GM18909 (cell line): ENCODE data around the gene FATE1.
A peak's percentile ranks its signal among the peaks of the same experiment; 100 is the strongest.

Experiments used
- ATAC-seq: cut with Tn5 transposase; IDR thresholded peaks from one replicate; pipeline ENCODE4 v1.9.1; 2021; ENCODE audit warnings: mild to moderate bottlenecking; ENCODE audit not compliant: unreplicated experiment, poor library complexity

Gene FATE1

GRCh38 chrX:151738751-151739150, 22.9 kb downstream of the FATE1 start:
- ATAC-seq = no peak

GRCh38 chrX:151741606-151742005, 25.8 kb downstream of the FATE1 start:
- ATAC-seq = no peak

- no peak for ATAC-seq
These were observed 26.5 kb downstream of the FATE1 start for GRCh38 chrX:151742311-151742710.

- ATAC-seq = no peak
These were observed 28.0 kb downstream of the FATE1 start for GRCh38 chrX:151743651-151744470.

- no peak for ATAC-seq
These were observed 29.8 kb downstream of the FATE1 start for GRCh38 chrX:151745651-151746050.

GRCh38 chrX:151746502-151746901, 30.7 kb downstream of the FATE1 start:
- no peak for ATAC-seq

GRCh38 chrX:151750511-151750910, 34.7 kb downstream of the FATE1 start:
- ATAC-seq = no peak

GRCh38 chrX:151752847-151753246, 37.0 kb downstream of the FATE1 start:
- no peak for ATAC-seq

GRCh38 chrX:151753313-151754046, 37.6 kb downstream of the FATE1 start:
- ATAC-seq = peak; percentile 86

- no peak for ATAC-seq
These were observed 38.2 kb downstream of the FATE1 start for GRCh38 chrX:151754047-151754429.

GRCh38 chrX:151754641-151755215, 38.9 kb downstream of the FATE1 start:
- no peak for ATAC-seq

- ATAC-seq = no peak
These were observed 43.3 kb downstream of the FATE1 start for GRCh38 chrX:151759041-151759708.

GRCh38 chrX:151762802-151763201, 47.0 kb downstream of the FATE1 start:
- no peak for ATAC-seq

- ATAC-seq = no peak
These were observed 47.9 kb downstream of the FATE1 start for GRCh38 chrX:151763711-151764110.

GRCh38 chrX:151765026-151765425, 49.2 kb downstream of the FATE1 start:
- ATAC-seq = no peak

- no peak for ATAC-seq
These were observed 55.9 kb downstream of the FATE1 start for GRCh38 chrX:151771726-151772125.
